GM12878 (cell line): ENCODE data around the gene PPAN. TPM values are rescaled to one million over a fixed set of nuclear protein-coding genes. Genes with fewer than 3 reads are reported as not detected.

ENCODE experiments used
- ATF2 ChIP-seq: IDR thresholded peaks from 2 replicates; pipeline ENCODE4 v1.6.1; 2012; ENCODE audit warnings: low read length, inconsistent platforms
- EGR1 ChIP-seq, 2 experiments: IDR thresholded peaks; 1 replicate in 1 of 2; 2 replicates in 1 of 2; pipeline ENCODE4 v1.6.1; 2011 to 2012; ENCODE audit warnings: low read depth in 2 of 2, low read length in 2 of 2, borderline replicate concordance in 1 of 2, mild to moderate bottlenecking in 1 of 2, moderate library complexity in 1 of 2
- ELK1 ChIP-seq: IDR thresholded peaks from 2 replicates; pipeline ENCODE4 v1.6.1; 2012; ENCODE audit warnings: low read depth, low read length, improper control_type of control experiment
- EZH2 ChIP-seq: IDR thresholded peaks from 2 replicates; pipeline ENCODE4 v1.6.1; 2012; ENCODE audit warnings: low read depth, mild to moderate bottlenecking, control low read depth, inconsistent platforms, low read length, borderline replicate concordance; ENCODE audit not compliant: control insufficient read depth
- HCFC1 ChIP-seq: fragments of 150-350 bp; IDR thresholded peaks from 2 replicates; pipeline ENCODE4 v1.6.1; 2014; ENCODE audit warnings: low read length
- IKZF1 ChIP-seq: fragments of 450-650 bp; conservative IDR thresholded peaks from 2 replicates; pipeline ENCODE4 v1.6.1; 2017; ENCODE audit warnings: antibody characterized with exemption, mild to moderate bottlenecking
- JUND ChIP-seq: IDR thresholded peaks from 2 replicates; pipeline ENCODE4 v1.6.1; 2012; ENCODE audit warnings: low read depth, mild to moderate bottlenecking, low read length, improper control_type of control experiment, moderate library complexity
- KDM1A ChIP-seq: fragments of 200-600 bp; sonication (generic); IDR thresholded peaks from 2 replicates; pipeline ENCODE4 v1.6.1; 2016; ENCODE audit warnings: borderline replicate concordance
- MEF2A ChIP-seq: IDR thresholded peaks from 2 replicates; pipeline ENCODE4 v1.6.1; 2011; ENCODE audit warnings: low read depth, mild to moderate bottlenecking, low read length, moderate library complexity; ENCODE audit not compliant: insufficient read depth
- MLLT1 ChIP-seq: fragments of 450-650 bp; IDR thresholded peaks from 2 replicates; pipeline ENCODE4 v1.6.1; 2016; ENCODE audit warnings: mild to moderate bottlenecking
- MXI1 ChIP-seq: fragments of 150-350 bp; IDR thresholded peaks from 2 replicates; pipeline ENCODE4 v1.6.1; 2011; ENCODE audit warnings: low read depth, mild to moderate bottlenecking, inconsistent platforms, low read length, improper control_type of control experiment
- MYB ChIP-seq: fragments of 150-350 bp; IDR thresholded peaks from 2 replicates; pipeline ENCODE4 v1.6.1; 2014; ENCODE audit warnings: mild to moderate bottlenecking, low read depth, low read length, borderline replicate concordance
- NBN ChIP-seq: fragments of 450-650 bp; IDR thresholded peaks from 2 replicates; pipeline ENCODE4 v1.6.1; 2016
- NRF1 ChIP-seq: conservative IDR thresholded peaks from 2 replicates; pipeline ENCODE4 v1.6.1; 2011; ENCODE audit warnings: mild to moderate bottlenecking, low read depth, low read length, improper control_type of control experiment
- PAX8 ChIP-seq: fragments of 450-650 bp; IDR thresholded peaks from 2 replicates; pipeline ENCODE4 v1.6.1; 2017; ENCODE audit warnings: mild to moderate bottlenecking, moderate library complexity
- PML ChIP-seq: IDR thresholded peaks from 2 replicates; pipeline ENCODE4 v1.6.1; 2012; ENCODE audit warnings: low read length, inconsistent platforms
- POLR2AphosphoS5 ChIP-seq: IDR thresholded peaks from 2 replicates; pipeline ENCODE4 v1.6.1; 2011; ENCODE audit warnings: mild to moderate bottlenecking, low read length, inconsistent platforms
- RAD21 ChIP-seq: IDR thresholded peaks from 2 replicates; pipeline ENCODE4 v1.6.1; 2011; ENCODE audit warnings: mild to moderate bottlenecking, low read depth, low read length, moderate library complexity; ENCODE audit not compliant: insufficient read depth
- RELA ChIP-seq: fragments of 450-650 bp; IDR thresholded peaks from 2 replicates; pipeline ENCODE4 v1.8.0; 2014; ENCODE audit warnings: borderline replicate concordance; ENCODE audit not compliant: partially characterized antibody
- SIN3A ChIP-seq: IDR thresholded peaks from 2 replicates; pipeline ENCODE4 v1.6.1; 2012; ENCODE audit warnings: low read depth, low read length, improper control_type of control experiment
- TCF12 ChIP-seq: IDR thresholded peaks from 2 replicates; pipeline ENCODE4 v1.6.1; 2011; ENCODE audit warnings: low read depth, mild to moderate bottlenecking, low read length
- WRNIP1 ChIP-seq: IDR thresholded peaks from 2 replicates; pipeline ENCODE4 v1.6.1; 2011; ENCODE audit warnings: low read depth, low read length, improper control_type of control experiment, borderline replicate concordance
- YY1 ChIP-seq: IDR thresholded peaks from 2 replicates; pipeline ENCODE4 v1.6.1; 2011; ENCODE audit warnings: low read depth, mild to moderate bottlenecking, low read length
- polyA plus RNA-seq, 11 experiments: library from polyadenylated mRNA; depleted of rRNA in 4 of 11; unstranded in 6 of 11; stranded (reverse) in 5 of 11; fragments of >200 nt; fragmentation: Nextera tagmentation in 4 of 11; fragmentation: Illumina TruSeq in 1 of 11; extraction: Ambion mirVana in 4 of 11; extraction: Trizol in 1 of 11; gene quantifications; 1 replicate in 1 of 11; 2 replicates in 10 of 11; pipeline versions ENCODE4 v1.2.1 to v1.2.3, GENCODE V29; 2011 to 2016; ENCODE audit warnings: inconsistent platforms in 2 of 11, missing spikeins in 2 of 11, low read depth in 1 of 11
- total RNA-seq, 4 experiments: library from RNA; depleted of rRNA in 3 of 4; stranded (reverse); fragments of >200 nt in 3 of 4; fragmentation: Illumina TruSeq in 1 of 4; extraction: Trizol in 1 of 4; gene quantifications; 2 replicates each; pipeline versions ENCODE4 v1.2.1 to v1.2.3, GENCODE V29; 2013 to 2021
- TF ChIP-seq, protein P1 (sequence below): fragments of 450-650 bp; IDR thresholded peaks from 2 replicates; pipeline ENCODE4 v1.6.1; 2018; ENCODE audit warnings: borderline replicate concordance, mild to moderate bottlenecking; ENCODE audit not compliant: partially characterized antibody
- TF ChIP-seq, protein P2 (sequence below): fragments of 450-650 bp; IDR thresholded peaks from 2 replicates; pipeline ENCODE4 v1.6.1; 2016; ENCODE audit warnings: mild to moderate bottlenecking

Gene PPAN
- total and polyA plus RNA-seq, 10 of the 15 experiments (the other 5 are each of a cell fraction or from before 2014, with no cell fraction given): 2.1 to 171 (median 108) TPM

- TF ChIP-seq EGR1 (IDR thresholded peaks at IDR 0.05; ENCODE audit: borderline replicate concordance in 1 of 2, low read depth in 2 of 2, low read length in 2 of 2) (peak in 1 of 2 experiments; percentile 97; a peak in 2 of 3 replicates), WRNIP1 (no peak), IKZF1 (peak; percentile 94), PML (no peak), SIN3A (no peak), ATF2 (0 out of 2 replicates have a peak, but pooled peaks have one; percentile 22), MEF2A (peak; percentile 73), MXI1 (0 out of 2 replicates have a peak, but pooled peaks have one; percentile 70), RAD21 (peak; percentile 33; the same call in 1 of the 2 replicates), HCFC1 (no peak), JUND (no peak), MLLT1 (no peak), TCF12 (peak; percentile 94), ELK1 (no peak), KDM1A (no peak), PAX8 (no peak), YY1 (peak; percentile 37; the same call in 1 of the 2 replicates), NRF1 (no peak), MYB (no peak), RELA (no peak), NBN (peak; percentile 67; the same call in 1 of the 2 replicates), POLR2AphosphoS5 (peak; percentile 79), EZH2 (no peak)
- TF ChIP-seq, protein P1, sequence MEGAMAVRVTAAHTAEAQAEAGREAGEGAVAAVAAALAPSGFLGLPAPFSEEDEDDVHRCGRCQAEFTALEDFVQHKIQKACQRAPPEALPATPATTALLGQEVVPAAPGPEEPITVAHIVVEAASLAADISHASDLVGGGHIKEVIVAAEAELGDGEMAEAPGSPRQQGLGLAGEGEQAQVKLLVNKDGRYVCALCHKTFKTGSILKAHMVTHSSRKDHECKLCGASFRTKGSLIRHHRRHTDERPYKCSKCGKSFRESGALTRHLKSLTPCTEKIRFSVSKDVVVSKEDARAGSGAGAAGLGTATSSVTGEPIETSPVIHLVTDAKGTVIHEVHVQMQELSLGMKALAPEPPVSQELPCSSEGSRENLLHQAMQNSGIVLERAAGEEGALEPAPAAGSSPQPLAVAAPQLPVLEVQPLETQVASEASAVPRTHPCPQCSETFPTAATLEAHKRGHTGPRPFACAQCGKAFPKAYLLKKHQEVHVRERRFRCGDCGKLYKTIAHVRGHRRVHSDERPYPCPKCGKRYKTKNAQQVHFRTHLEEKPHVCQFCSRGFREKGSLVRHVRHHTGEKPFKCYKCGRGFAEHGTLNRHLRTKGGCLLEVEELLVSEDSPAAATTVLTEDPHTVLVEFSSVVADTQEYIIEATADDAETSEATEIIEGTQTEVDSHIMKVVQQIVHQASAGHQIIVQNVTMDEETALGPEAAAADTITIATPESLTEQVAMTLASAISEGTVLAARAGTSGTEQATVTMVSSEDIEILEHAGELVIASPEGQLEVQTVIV: no peak
- TF ChIP-seq, protein P2, sequence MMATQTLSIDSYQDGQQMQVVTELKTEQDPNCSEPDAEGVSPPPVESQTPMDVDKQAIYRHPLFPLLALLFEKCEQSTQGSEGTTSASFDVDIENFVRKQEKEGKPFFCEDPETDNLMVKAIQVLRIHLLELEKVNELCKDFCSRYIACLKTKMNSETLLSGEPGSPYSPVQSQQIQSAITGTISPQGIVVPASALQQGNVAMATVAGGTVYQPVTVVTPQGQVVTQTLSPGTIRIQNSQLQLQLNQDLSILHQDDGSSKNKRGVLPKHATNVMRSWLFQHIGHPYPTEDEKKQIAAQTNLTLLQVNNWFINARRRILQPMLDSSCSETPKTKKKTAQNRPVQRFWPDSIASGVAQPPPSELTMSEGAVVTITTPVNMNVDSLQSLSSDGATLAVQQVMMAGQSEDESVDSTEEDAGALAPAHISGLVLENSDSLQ: peak; percentile 52; the same call in 1 of the 2 replicates
Measured at GRCh38 chr19:10102787-10103236, 3.4 kb upstream of the PPAN start (continued).
